ENCODE measurements around the gene FAM13A.

The FAM13A gene

DNA sequence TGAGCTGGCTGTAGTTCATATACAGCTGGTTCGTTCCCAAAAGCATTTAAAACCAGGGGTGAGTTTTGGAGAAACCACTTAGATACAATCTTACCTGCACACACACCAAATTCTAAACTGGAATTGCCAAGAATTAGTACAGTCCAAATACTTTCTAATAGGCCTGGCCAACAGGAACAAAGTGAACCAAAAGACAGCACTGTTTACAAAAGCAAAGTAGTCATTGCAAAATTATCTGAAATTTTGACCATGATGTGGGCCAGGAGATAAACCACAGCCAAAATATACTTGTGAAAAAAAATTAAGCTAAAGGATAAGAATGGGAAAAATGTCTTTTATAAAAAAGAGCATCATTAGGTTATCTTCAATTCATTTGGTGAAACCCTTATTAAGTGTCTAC lies 321.4 kb downstream of the FAM13A start:
- no peaks in the 10 kb centered on the region for H3K9me3 ChIP-seq (replicated peaks; ENCODE audit: insufficient read depth, low read length)
- H3K4me1 ChIP-seq (ENCODE audit: low read length) = peaks cover 5% of the 10 kb centered on the region
- H3K9me2 ChIP-seq (replicated peaks; ENCODE audit: insufficient read depth, low read length) = no peaks in the 10 kb centered on the region
- no peak overlapping the region for H3K4me2 ChIP-seq (ENCODE audit: low read depth, low read length)
- H3K27me3 ChIP-seq (replicated peaks; ENCODE audit: insufficient read depth, low read length) = no peaks in the 10 kb centered on the region
- TF ChIP-seq EZH2phosphoT487 (IDR thresholded peaks at IDR 0.05; ENCODE audit: low read length) (no peak), EZH2 (optimal IDR thresholded peaks at IDR 0.05; ENCODE audit: low read depth, low read length) (no peak)
- TF ChIP-seq, protein P1, sequence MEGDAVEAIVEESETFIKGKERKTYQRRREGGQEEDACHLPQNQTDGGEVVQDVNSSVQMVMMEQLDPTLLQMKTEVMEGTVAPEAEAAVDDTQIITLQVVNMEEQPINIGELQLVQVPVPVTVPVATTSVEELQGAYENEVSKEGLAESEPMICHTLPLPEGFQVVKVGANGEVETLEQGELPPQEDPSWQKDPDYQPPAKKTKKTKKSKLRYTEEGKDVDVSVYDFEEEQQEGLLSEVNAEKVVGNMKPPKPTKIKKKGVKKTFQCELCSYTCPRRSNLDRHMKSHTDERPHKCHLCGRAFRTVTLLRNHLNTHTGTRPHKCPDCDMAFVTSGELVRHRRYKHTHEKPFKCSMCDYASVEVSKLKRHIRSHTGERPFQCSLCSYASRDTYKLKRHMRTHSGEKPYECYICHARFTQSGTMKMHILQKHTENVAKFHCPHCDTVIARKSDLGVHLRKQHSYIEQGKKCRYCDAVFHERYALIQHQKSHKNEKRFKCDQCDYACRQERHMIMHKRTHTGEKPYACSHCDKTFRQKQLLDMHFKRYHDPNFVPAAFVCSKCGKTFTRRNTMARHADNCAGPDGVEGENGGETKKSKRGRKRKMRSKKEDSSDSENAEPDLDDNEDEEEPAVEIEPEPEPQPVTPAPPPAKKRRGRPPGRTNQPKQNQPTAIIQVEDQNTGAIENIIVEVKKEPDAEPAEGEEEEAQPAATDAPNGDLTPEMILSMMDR (IDR thresholded peaks at IDR 0.05; ENCODE audit: low read length) = no peak
- no peaks in the 10 kb centered on the region for H3F3A ChIP-seq (ENCODE audit: insufficient read depth, low read length)
- H3K36me3 ChIP-seq (replicated peaks; ENCODE audit: insufficient read depth, low read length) = no peaks in the 10 kb centered on the region
- DNase-seq = no peak
- no peaks in the 10 kb centered on the region for H3K79me2 ChIP-seq (ENCODE audit: low read length)
- no peak overlapping the region for H3K9ac ChIP-seq (ENCODE audit: low read length)
- H3K4me3 ChIP-seq (ENCODE audit: low read length) = no peak overlapping the region
- no peak overlapping the region for H2AFZ ChIP-seq (ENCODE audit: low read length)
- H4K20me1 ChIP-seq (ENCODE audit: insufficient read depth, low read length) = no peaks in the 10 kb centered on the region
- H3K27ac ChIP-seq (ENCODE audit: low read length) = no peak overlapping the region

DNA sequence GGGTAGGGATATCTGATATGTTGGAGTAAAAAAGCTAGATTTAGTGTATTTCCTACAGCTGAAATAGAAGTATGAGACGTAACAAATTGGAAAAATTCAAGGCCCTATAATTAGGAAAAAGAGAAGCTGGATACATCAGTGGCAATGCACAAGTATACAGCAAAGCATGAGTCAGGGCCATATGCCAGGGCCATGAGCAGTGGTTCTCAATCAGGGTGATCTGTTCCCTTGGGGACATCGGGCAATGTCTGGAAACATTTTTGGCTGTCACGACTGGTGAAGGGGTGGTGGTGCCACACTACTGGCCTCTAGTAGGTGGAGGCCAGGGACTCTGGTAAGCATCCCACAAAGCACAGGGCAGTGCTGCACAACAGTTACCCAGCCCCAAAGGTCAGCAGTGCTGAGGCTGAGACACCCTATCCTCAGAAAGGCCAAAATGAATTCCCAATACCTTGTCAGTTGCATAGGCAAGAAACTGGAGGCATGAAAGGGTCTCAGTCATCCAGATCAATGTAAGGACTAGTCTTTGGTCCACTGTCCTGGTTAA lies 322.5 kb downstream of the FAM13A start:
- H4K20me1 ChIP-seq (ENCODE audit: insufficient read depth, low read length) = no peaks in the 10 kb centered on the region
- TF ChIP-seq EZH2 (optimal IDR thresholded peaks at IDR 0.05; ENCODE audit: low read depth, low read length) (no peak), EZH2phosphoT487 (IDR thresholded peaks at IDR 0.05; ENCODE audit: low read length) (no peak)
- TF ChIP-seq, protein P1 (IDR thresholded peaks at IDR 0.05; ENCODE audit: low read length) = no peak
- H3K4me1 ChIP-seq (ENCODE audit: low read length) = peaks cover 5% of the 10 kb centered on the region
- H3K4me2 ChIP-seq (ENCODE audit: low read depth, low read length) = no peak overlapping the region
- no peak overlapping the region for H3K4me3 ChIP-seq (ENCODE audit: low read length)
- H3K36me3 ChIP-seq (replicated peaks; ENCODE audit: insufficient read depth, low read length) = no peaks in the 10 kb centered on the region
- no peaks in the 10 kb centered on the region for H3K9me3 ChIP-seq (replicated peaks; ENCODE audit: insufficient read depth, low read length)
- no peak overlapping the region for H2AFZ ChIP-seq (ENCODE audit: low read length)
- no peak for DNase-seq
- no peaks in the 10 kb centered on the region for H3K27me3 ChIP-seq (replicated peaks; ENCODE audit: insufficient read depth, low read length)
- no peaks in the 10 kb centered on the region for H3F3A ChIP-seq (ENCODE audit: insufficient read depth, low read length)
- H3K79me2 ChIP-seq (ENCODE audit: low read length) = no peaks in the 10 kb centered on the region
- no peak overlapping the region for H3K9ac ChIP-seq (ENCODE audit: low read length)
- no peaks in the 10 kb centered on the region for H3K9me2 ChIP-seq (replicated peaks; ENCODE audit: insufficient read depth, low read length)
- no peak overlapping the region for H3K27ac ChIP-seq (ENCODE audit: low read length)

DNA sequence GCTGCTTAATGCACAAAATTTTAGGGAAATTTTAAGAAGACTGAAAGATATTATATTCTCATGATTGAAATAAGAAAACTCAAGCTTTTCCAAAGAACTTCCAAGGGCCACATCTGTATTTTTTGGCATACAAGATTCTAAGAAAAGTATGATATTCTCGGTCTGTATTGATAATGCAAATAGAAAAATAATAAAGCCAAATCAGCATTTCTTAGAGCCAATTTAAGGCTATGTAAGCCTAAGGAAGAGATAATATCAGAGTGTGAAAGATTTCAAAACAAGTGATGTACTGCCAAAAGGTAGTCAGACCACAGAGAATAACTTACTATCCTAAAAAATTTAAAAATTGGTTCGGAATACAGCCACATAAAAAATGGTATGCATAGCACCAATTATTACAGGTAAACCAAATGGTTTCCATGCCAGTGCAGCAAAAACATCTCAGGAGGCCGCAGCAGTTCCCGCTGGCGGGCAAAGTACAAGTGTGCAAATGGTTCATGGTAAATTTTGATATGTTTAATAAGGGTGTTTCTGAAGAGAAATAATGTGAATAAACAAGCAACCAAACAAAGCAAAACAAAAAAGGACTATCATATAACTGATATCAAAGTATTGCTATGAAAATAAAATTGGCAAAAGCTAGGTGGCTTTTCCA lies 324.1 kb downstream of the FAM13A start:
- DNase-seq = no peak
- TF ChIP-seq EZH2 (optimal IDR thresholded peaks at IDR 0.05; ENCODE audit: low read depth, low read length) (no peak), EZH2phosphoT487 (IDR thresholded peaks at IDR 0.05; ENCODE audit: low read length) (no peak)
- TF ChIP-seq, protein P1 (IDR thresholded peaks at IDR 0.05; ENCODE audit: low read length) = no peak
- Histone ChIP-seq H3F3A (ENCODE audit: insufficient read depth, low read length) (no peaks in the 10 kb centered on the region), H3K9me3 (replicated peaks; ENCODE audit: insufficient read depth, low read length) (no peaks in the 10 kb centered on the region), H3K36me3 (replicated peaks; ENCODE audit: insufficient read depth, low read length) (no peaks in the 10 kb centered on the region), H3K79me2 (ENCODE audit: low read length) (no peaks in the 10 kb centered on the region), H3K4me3 (ENCODE audit: low read length) (no peak overlapping the region), H4K20me1 (ENCODE audit: insufficient read depth, low read length) (no peaks in the 10 kb centered on the region), H3K4me2 (ENCODE audit: low read depth, low read length) (no peak overlapping the region), H3K27ac (ENCODE audit: low read length) (no peak overlapping the region), H3K9ac (ENCODE audit: low read length) (no peak overlapping the region), H2AFZ (ENCODE audit: low read length) (no peak overlapping the region), H3K4me1 (ENCODE audit: low read length) (peaks cover 1% of the 10 kb centered on the region), H3K9me2 (replicated peaks; ENCODE audit: insufficient read depth, low read length) (no peaks in the 10 kb centered on the region), H3K27me3 (replicated peaks; ENCODE audit: insufficient read depth, low read length) (no peaks in the 10 kb centered on the region)

All from MM.1S (cell line).